ENCODE results near the gene GRIP2.

- no peak for TF ChIP-seq POLR2A (IDR thresholded peaks at IDR 0.05)
- no peak for TF ChIP-seq CTCF (IDR thresholded peaks at IDR 0.05)
These were observed 51.7 kb downstream of the GRIP2 start for GRCh38 chr3:14488286-14489041.
